GM12873 (cell line): Measurements from ENCODE around the gene SLC25A33.

Experiments used
- CTCF ChIP-seq: IDR thresholded peaks from 2 replicates; pipeline ENCODE4 v1.5.1; 2012; ENCODE audit warnings: low read depth, mild to moderate bottlenecking, moderate library complexity, low read length, control low read depth; ENCODE audit not compliant: insufficient read depth; ENCODE audit errors: missing control alignments

The SLC25A33 gene

GRCh38 chr1:9577423-9577822 lies 38.2 kb downstream of the SLC25A33 start:
- TF ChIP-seq CTCF, result no peak

GRCh38 chr1:9580942-9581341 lies 41.7 kb downstream of the SLC25A33 start:
- no peak for TF ChIP-seq CTCF

GRCh38 chr1:9586147-9586766 lies 47.0 kb downstream of the SLC25A33 start:
- no peak for TF ChIP-seq CTCF

GRCh38 chr1:9588551-9589143 lies 49.4 kb downstream of the SLC25A33 start, which contains the start of gene TMEM201:
Gene TMEM201 (plus strand): TSS chr1:9588911. CDS start chr1:9588931, 20 bp downstream.
- peak; percentile 69 for TF ChIP-seq CTCF

- no peak for TF ChIP-seq CTCF
Measured at GRCh38 chr1:9589144-9589718, 50.0 kb downstream of the SLC25A33 start.

- TF ChIP-seq CTCF, result no peak
Measured at GRCh38 chr1:9589719-9590157, 50.5 kb downstream of the SLC25A33 start.

- TF ChIP-seq CTCF, result no peak
Measured at GRCh38 chr1:9590201-9590600, 50.9 kb downstream of the SLC25A33 start.
